MM.1S (cell line): ENCODE data around the gene GULP1.

ENCODE experiments used
- DNase-seq: peaks from one replicate; pipeline ENCODE4 v3.0.0-alpha.2; 2015
- H2AFZ ChIP-seq: fragments of 300-600 bp; sonication (generic); 2 replicates; pipeline ENCODE4 v1.6.0; 2016; ENCODE audit warnings: antibody characterized with exemption, low read length
- H3F3A ChIP-seq: fragments of 300-600 bp; sonication (generic); 2 replicates; pipeline ENCODE4 v1.6.1; 2016; ENCODE audit warnings: mild to moderate bottlenecking, antibody characterized with exemption, low read length, moderate library complexity, mixed read lengths; ENCODE audit not compliant: insufficient read depth
- H3K27ac ChIP-seq: fragments of 300-600 bp; sonication (generic); 2 replicates; pipeline ENCODE4 v1.5.1; 2016; ENCODE audit warnings: mild to moderate bottlenecking, low read length
- H3K27me3 ChIP-seq: fragments of 300-600 bp; sonication (generic); replicated peaks from 2 replicates; pipeline ENCODE4 v1.6.0; 2016; ENCODE audit warnings: low read length; ENCODE audit not compliant: insufficient read depth
- H3K36me3 ChIP-seq: fragments of 300-600 bp; sonication (generic); replicated peaks from 2 replicates; pipeline ENCODE4 v1.6.1; 2016; ENCODE audit warnings: mild to moderate bottlenecking, low read length, mixed read lengths; ENCODE audit not compliant: insufficient read depth
- H3K4me1 ChIP-seq: fragments of 300-600 bp; sonication (generic); 2 replicates; pipeline ENCODE4 v1.6.1; 2016; ENCODE audit warnings: low read length, mixed read lengths
- H3K4me2 ChIP-seq: fragments of 300-600 bp; sonication (generic); 2 replicates; pipeline ENCODE4 v1.6.0; 2016; ENCODE audit warnings: low read depth, low read length
- H3K4me3 ChIP-seq: fragments of 300-600 bp; sonication (generic); 2 replicates; pipeline ENCODE4 v1.5.1; 2016; ENCODE audit warnings: low read length, mixed read lengths
- H3K79me2 ChIP-seq: fragments of 300-600 bp; sonication (generic); 2 replicates; pipeline ENCODE4 v1.6.1; 2016; ENCODE audit warnings: mixed run types, low read length, mixed read lengths
- H3K9ac ChIP-seq: fragments of 300-600 bp; sonication (generic); 2 replicates; pipeline ENCODE4 v1.6.1; 2016; ENCODE audit warnings: low read length, mixed read lengths
- H3K9me2 ChIP-seq: fragments of 300-600 bp; sonication (generic); replicated peaks from 2 replicates; pipeline ENCODE4 v1.6.1; 2016; ENCODE audit warnings: mild to moderate bottlenecking, low read length, mixed read lengths; ENCODE audit not compliant: insufficient read depth
- H3K9me3 ChIP-seq: fragments of 300-600 bp; sonication (generic); replicated peaks from 2 replicates; pipeline ENCODE4 v1.6.1; 2016; ENCODE audit warnings: mild to moderate bottlenecking, low read length, mixed read lengths; ENCODE audit not compliant: insufficient read depth
- H4K20me1 ChIP-seq: fragments of 300-600 bp; sonication (generic); 2 replicates; pipeline ENCODE4 v1.6.1; 2016; ENCODE audit warnings: mild to moderate bottlenecking, low read length, moderate library complexity, mixed read lengths; ENCODE audit not compliant: insufficient read depth
- CTCF ChIP-seq: fragments of 300-600 bp; sonication (generic); IDR thresholded peaks from 2 replicates; pipeline ENCODE4 v1.5.1; 2016; ENCODE audit warnings: antibody characterized with exemption, low read length, mixed read lengths
- EZH2 ChIP-seq: fragments of 300-600 bp; sonication (generic); optimal IDR thresholded peaks from 2 replicates; pipeline ENCODE3; 2017; ENCODE audit warnings: low read depth, mild to moderate bottlenecking, antibody characterized with exemption, low read length, mixed read lengths
- EZH2phosphoT487 ChIP-seq: fragments of 300-600 bp; sonication (generic); IDR thresholded peaks from 2 replicates; pipeline ENCODE4 v1.6.1; 2018; ENCODE audit warnings: antibody characterized with exemption, low read length

The GULP1 gene

GRCh38 chr2:188345831-188346458 lies 54.3 kb downstream of the GULP1 start:
- no peaks in the 10 kb centered on the region for H4K20me1 ChIP-seq
- TF ChIP-seq EZH2 (no peak), CTCF (no peak), EZH2phosphoT487 (no peak)
- no peaks in the 10 kb centered on the region; the same call in 1 of the 2 replicates for H3K9me2 ChIP-seq
- H3K27ac ChIP-seq: no peak overlapping the region
- H3K4me1 ChIP-seq: no peaks in the 10 kb centered on the region
- no peaks in the 10 kb centered on the region for H3K9me3 ChIP-seq
- no peak overlapping the region for H2AFZ ChIP-seq
- no peak for DNase-seq
- no peak overlapping the region for H3K9ac ChIP-seq
- no peaks in the 10 kb centered on the region for H3F3A ChIP-seq
- H3K79me2 ChIP-seq: no peaks in the 10 kb centered on the region
- H3K4me2 ChIP-seq: no peak overlapping the region
- H3K36me3 ChIP-seq: no peaks in the 10 kb centered on the region
- H3K27me3 ChIP-seq: no peaks in the 10 kb centered on the region
- no peak overlapping the region for H3K4me3 ChIP-seq

GRCh38 chr2:188349019-188349418 lies 57.3 kb downstream of the GULP1 start:
- no peak for DNase-seq
- H3F3A ChIP-seq: no peaks in the 10 kb centered on the region
- H3K9me3 ChIP-seq: no peaks in the 10 kb centered on the region
- H3K9me2 ChIP-seq: no peaks in the 10 kb centered on the region; the same call in 1 of the 2 replicates
- H2AFZ ChIP-seq: no peak overlapping the region
- H3K4me3 ChIP-seq: no peak overlapping the region
- no peak overlapping the region for H3K27ac ChIP-seq
- TF ChIP-seq EZH2 (no peak), CTCF (no peak), EZH2phosphoT487 (no peak)
- H3K4me1 ChIP-seq: no peaks in the 10 kb centered on the region
- H3K36me3 ChIP-seq: no peaks in the 10 kb centered on the region
- H3K79me2 ChIP-seq: no peaks in the 10 kb centered on the region
- no peaks in the 10 kb centered on the region for H3K27me3 ChIP-seq
- H3K9ac ChIP-seq: no peak overlapping the region
- no peak overlapping the region for H3K4me2 ChIP-seq
- H4K20me1 ChIP-seq: no peaks in the 10 kb centered on the region

- H3K9ac ChIP-seq: no peak overlapping the region
- H3F3A ChIP-seq: no peaks in the 10 kb centered on the region
- no peak for DNase-seq
- no peaks in the 10 kb centered on the region; the same call in 1 of the 2 replicates for H3K9me2 ChIP-seq
- H3K79me2 ChIP-seq: no peaks in the 10 kb centered on the region
- no peak overlapping the region for H2AFZ ChIP-seq
- TF ChIP-seq EZH2: no peak
- no peak for TF ChIP-seq CTCF
- no peak for TF ChIP-seq EZH2phosphoT487
- H3K27ac ChIP-seq: no peak overlapping the region
- no peaks in the 10 kb centered on the region for H3K9me3 ChIP-seq
- H3K36me3 ChIP-seq: no peaks in the 10 kb centered on the region
- H3K4me3 ChIP-seq: no peak overlapping the region
- H3K4me1 ChIP-seq: no peaks in the 10 kb centered on the region
- H3K27me3 ChIP-seq: no peaks in the 10 kb centered on the region
- H3K4me2 ChIP-seq: no peak overlapping the region
- no peaks in the 10 kb centered on the region for H4K20me1 ChIP-seq
Observed at GRCh38 chr2:188353282-188353681, 61.6 kb downstream of the GULP1 start.
